ENCODE results near the gene ARHGAP6. TPM values are rescaled to one million over a fixed set of nuclear protein-coding genes. Genes with fewer than 3 reads are reported as not detected.

The ARHGAP6 gene
- total and polyA plus RNA-seq, 2 experiments from 2014 or later = 0.26 to 0.59 TPM

DNA sequence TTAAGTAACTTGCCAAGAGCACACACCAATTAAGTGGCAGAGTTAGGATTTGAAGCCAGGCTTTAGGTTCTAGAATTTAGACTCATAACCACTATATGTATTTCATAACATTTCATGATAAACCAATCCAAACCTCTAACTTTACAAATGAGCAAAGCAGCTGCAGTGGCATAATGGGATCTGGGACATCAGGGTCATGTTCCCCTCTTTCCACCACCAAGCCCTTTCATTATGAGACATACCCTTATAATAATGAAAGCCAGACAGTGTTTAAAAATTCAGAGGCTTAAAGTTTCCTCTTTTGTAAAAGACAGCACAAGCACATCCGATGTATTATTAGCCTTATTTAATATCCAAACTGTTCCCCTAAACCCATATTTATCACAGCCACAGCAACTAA is 400.8 kb downstream of the ARHGAP6 start:
- H3K27ac ChIP-seq (ENCODE audit: low read depth) = no peak overlapping the region
- no peak overlapping the region for H3K27ac Mint-ChIP-seq
- no peaks in the 10 kb centered on the region for H4K20me1 ChIP-seq (replicated peaks; ENCODE audit: insufficient read depth)
- ATAC-seq (no peak), DNase-seq (ENCODE audit: low spot score) (no peak)
- H3F3A ChIP-seq (replicated peaks; ENCODE audit: low read depth) = no peaks in the 10 kb centered on the region
- H3K27me3 Mint-ChIP-seq (ENCODE audit: insufficient read depth, low read depth, poor library complexity) = no peaks in the 10 kb centered on the region
- TF ChIP-seq CTCF (conservative IDR thresholded peaks at IDR 0.05; ENCODE audit: low read depth in 2 of 2) (no peak), POLR2AphosphoS5 (IDR thresholded peaks at IDR 0.05; ENCODE audit: low read depth) (no peak), REST (IDR thresholded peaks at IDR 0.05; ENCODE audit: unreplicated experiment) (no peak), ETS1 (IDR thresholded peaks at IDR 0.05) (no peak), ZNF462 (CRISPR knock-in tag; IDR thresholded peaks at IDR 0.05) (no peak), JUNB (IDR thresholded peaks at IDR 0.05; ENCODE audit: unreplicated experiment) (no peak), ZNF331 (CRISPR knock-in tag; IDR thresholded peaks at IDR 0.05; ENCODE audit: low read depth) (no peak), ZNF114 (CRISPR knock-in tag; IDR thresholded peaks at IDR 0.05) (no peak), EZH2phosphoT487 (IDR thresholded peaks at IDR 0.05; ENCODE audit: unreplicated experiment) (no peak), NANOG (IDR thresholded peaks at IDR 0.05; ENCODE audit: borderline replicate concordance) (no peak), EZH2 (IDR thresholded peaks at IDR 0.05; ENCODE audit: low read depth, unreplicated experiment) (no peak), CREB1 (CRISPR knock-in tag; IDR thresholded peaks at IDR 0.05; ENCODE audit: low read depth) (no peak), STAT1 (IDR thresholded peaks at IDR 0.05; ENCODE audit: unreplicated experiment) (no peak)
- H2AFZ ChIP-seq = no peak overlapping the region
- no peaks in the 10 kb centered on the region for H3K79me2 ChIP-seq (replicated peaks; ENCODE audit: insufficient read depth)
- no peaks in the 10 kb centered on the region for H3K36me3 ChIP-seq (ENCODE audit: insufficient read depth)
- no peak overlapping the region for H3K4me3 ChIP-seq
- no peaks in the 10 kb centered on the region for H3K27me3 ChIP-seq (ENCODE audit: insufficient read depth)
- H3K4me3 Mint-ChIP-seq = no peak overlapping the region
- no peaks in the 10 kb centered on the region for H3K36me3 Mint-ChIP-seq (ENCODE audit: low read depth)
- H3K4me2 ChIP-seq = no peak overlapping the region
- no peaks in the 10 kb centered on the region for H3K9me2 ChIP-seq (ENCODE audit: insufficient read depth)
- H3K4me1 ChIP-seq (ENCODE audit: insufficient read depth) = no peaks in the 10 kb centered on the region
- no peaks in the 10 kb centered on the region; the same call in 2 of the 3 replicates for H3K9me3 Mint-ChIP-seq
- H3K4me1 Mint-ChIP-seq = peaks cover 4% of the 10 kb centered on the region; the same call in 2 of the 3 replicates
